Upper lobe of left lung (tissue), 6 donors: ENCODE results near the gene ESPNL. TPM values are rescaled to one million over a fixed set of nuclear protein-coding genes. Genes with fewer than 3 reads are reported as not detected.

Source experiments
- ATAC-seq, 2 donors: fragments of 200-7000 bp; cut with Tn5 transposase; one replicate each; pipeline ENCODE4 v1.9.1; 2022; ENCODE audit warnings: mild to moderate bottlenecking in 2 of 2, moderate library complexity in 2 of 2; ENCODE audit not compliant: low FRiP score in 2 of 2
- DNase-seq, 2 donors: peaks; one replicate each; pipeline ENCODE4 v3.0.0-alpha.2; 2019 to 2020
- H3K27ac ChIP-seq, 4 donors: fragments of 200-600 bp; sonication (generic); one replicate each; pipeline ENCODE4 v1.5.1; 2016 to 2019
- H3K27me3 ChIP-seq, 4 donors: fragments of 200-600 bp; sonication (generic); one replicate each; pipeline ENCODE4 v1.5.1; 2017 to 2019
- H3K36me3 ChIP-seq, 4 donors: fragments of 200-600 bp; sonication (generic); one replicate each; pipeline ENCODE4 v1.5.1; 2016 to 2019
- H3K4me1 ChIP-seq, 4 donors: fragments of 200-600 bp; sonication (generic); one replicate each; pipeline ENCODE4 v1.5.1; 2018 to 2019
- H3K4me3 ChIP-seq, 4 donors: fragments of 200-600 bp; sonication (generic); one replicate each; pipeline ENCODE4 v1.5.1; 2017 to 2019; ENCODE audit warnings: mild to moderate bottlenecking in 2 of 4, moderate library complexity in 1 of 4
- H3K9me3 ChIP-seq, 4 donors: fragments of 200-600 bp; sonication (generic); one replicate each; pipeline ENCODE4 v1.5.1; 2018 to 2019
- EP300 ChIP-seq, 4 donors: sonication (generic); formaldehyde crosslinking; IDR thresholded peaks; one replicate each; pipeline ENCODE4 v1.5.1; 2017; ENCODE audit warnings: antibody characterized with exemption in 4 of 4, control low read depth in 2 of 4
- POLR2A ChIP-seq, 4 donors: fragments of 450-650 bp; IDR thresholded peaks; one replicate each; pipeline ENCODE4 v1.5.1; 2016 to 2017; ENCODE audit warnings: antibody characterized with exemption in 4 of 4, mild to moderate bottlenecking in 2 of 4
- POLR2AphosphoS5 ChIP-seq, 2 donors: sonication (generic); formaldehyde crosslinking; IDR thresholded peaks; one replicate each; pipeline ENCODE4 v1.5.1; 2017; ENCODE audit warnings: antibody characterized with exemption in 2 of 2
- WGBS, 2 donors: methylation state at CpG; one replicate each; pipeline ENCODE4 v1.1.5; 2017 to 2018; 5-methylcytosine and 5-hydroxymethylcytosine counted together
- total RNA-seq, 6 donors: library from RNA; depleted of rRNA in 4 of 6; stranded (reverse); fragments of >200 nt in 4 of 6; gene quantifications; one replicate each; pipeline versions ENCODE4 v1.1.0 to v1.2.1, GENCODE V29; 2016 to 2021
- TF ChIP-seq, protein P1 (sequence below), 6 experiments: fragments of 450-650 bp in 4 of 6; fragments of 200-600 bp in 2 of 6; sonication (generic) in 2 of 6; IDR thresholded peaks; one replicate each; pipeline ENCODE4 v1.5.1; 2016 to 2019; ENCODE audit warnings: antibody characterized with exemption in 6 of 6
- donor health status: DM: no; HTN: no; CAD: no; lungs with moderate emphysema.
- donor health status: DM: no; HTN: yes; CAD: no; lungs with severe emphysema.

Gene ESPNL
- total RNA-seq, 6 donors from 2014 or later = 0.10 to 3.1 (median 0.38) TPM; not detected in 2

DNA sequence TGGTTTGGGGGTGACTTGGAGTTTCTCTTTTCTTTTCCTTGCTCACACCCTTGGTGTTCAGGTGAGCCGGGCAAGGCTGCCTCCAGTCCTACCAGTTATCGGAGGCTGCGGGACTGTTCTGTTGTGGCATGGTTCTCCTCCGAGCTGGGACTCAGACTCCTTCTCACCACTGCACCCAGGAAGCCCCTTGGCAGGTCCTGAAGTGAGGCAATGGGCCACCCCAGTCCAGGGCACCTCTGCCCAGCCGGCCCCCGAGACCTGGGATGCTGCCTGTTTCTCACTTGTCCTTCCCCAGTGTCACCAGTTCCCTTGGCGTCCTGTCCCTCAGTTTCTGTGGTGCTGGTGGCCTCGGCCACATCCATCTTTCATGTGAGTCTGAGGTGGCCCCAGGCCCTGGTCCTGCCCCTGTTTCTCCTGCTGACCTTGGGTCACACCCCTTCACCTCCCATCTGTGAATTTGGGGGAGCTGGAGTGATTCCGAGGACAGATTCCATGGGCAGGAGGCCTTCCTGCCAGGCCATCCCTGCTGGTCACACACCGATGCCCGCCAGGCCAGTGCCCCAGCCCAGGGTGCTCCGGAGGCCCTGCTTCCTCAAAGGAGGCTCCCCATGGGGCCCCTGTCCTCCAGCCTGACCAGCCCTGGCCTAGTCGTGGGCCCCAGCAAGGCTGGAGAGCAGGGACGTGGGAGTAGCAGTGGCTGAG lies 31.8 kb downstream of the ESPNL start:
- 77 to 96% methylated on average over 9 to 12 of the region's 14 CpGs for WGBS, 2 donors
- H3K4me1 ChIP-seq = peaks cover 0 to 7% (median 3%) of the 10 kb centered on the region in 4 donors
- no peak for TF ChIP-seq EP300 (IDR thresholded peaks at IDR 0.05)
- TF ChIP-seq, protein P1, sequence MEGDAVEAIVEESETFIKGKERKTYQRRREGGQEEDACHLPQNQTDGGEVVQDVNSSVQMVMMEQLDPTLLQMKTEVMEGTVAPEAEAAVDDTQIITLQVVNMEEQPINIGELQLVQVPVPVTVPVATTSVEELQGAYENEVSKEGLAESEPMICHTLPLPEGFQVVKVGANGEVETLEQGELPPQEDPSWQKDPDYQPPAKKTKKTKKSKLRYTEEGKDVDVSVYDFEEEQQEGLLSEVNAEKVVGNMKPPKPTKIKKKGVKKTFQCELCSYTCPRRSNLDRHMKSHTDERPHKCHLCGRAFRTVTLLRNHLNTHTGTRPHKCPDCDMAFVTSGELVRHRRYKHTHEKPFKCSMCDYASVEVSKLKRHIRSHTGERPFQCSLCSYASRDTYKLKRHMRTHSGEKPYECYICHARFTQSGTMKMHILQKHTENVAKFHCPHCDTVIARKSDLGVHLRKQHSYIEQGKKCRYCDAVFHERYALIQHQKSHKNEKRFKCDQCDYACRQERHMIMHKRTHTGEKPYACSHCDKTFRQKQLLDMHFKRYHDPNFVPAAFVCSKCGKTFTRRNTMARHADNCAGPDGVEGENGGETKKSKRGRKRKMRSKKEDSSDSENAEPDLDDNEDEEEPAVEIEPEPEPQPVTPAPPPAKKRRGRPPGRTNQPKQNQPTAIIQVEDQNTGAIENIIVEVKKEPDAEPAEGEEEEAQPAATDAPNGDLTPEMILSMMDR (IDR thresholded peaks at IDR 0.05) = no peak
- TF ChIP-seq POLR2A (IDR thresholded peaks at IDR 0.05) = no peak
- no peak for TF ChIP-seq POLR2AphosphoS5 (IDR thresholded peaks at IDR 0.05)
- ATAC-seq (no peak), DNase-seq (peak in 1 of 2 donors; percentile 60)
- H3K9me3 ChIP-seq = no peaks in the 10 kb centered on the region
- H3K27ac ChIP-seq = no peak overlapping the region
- H3K36me3 ChIP-seq = no peaks in the 10 kb centered on the region
- H3K4me3 ChIP-seq = no peak overlapping the region
- H3K27me3 ChIP-seq = no peaks in the 10 kb centered on the region

DNA sequence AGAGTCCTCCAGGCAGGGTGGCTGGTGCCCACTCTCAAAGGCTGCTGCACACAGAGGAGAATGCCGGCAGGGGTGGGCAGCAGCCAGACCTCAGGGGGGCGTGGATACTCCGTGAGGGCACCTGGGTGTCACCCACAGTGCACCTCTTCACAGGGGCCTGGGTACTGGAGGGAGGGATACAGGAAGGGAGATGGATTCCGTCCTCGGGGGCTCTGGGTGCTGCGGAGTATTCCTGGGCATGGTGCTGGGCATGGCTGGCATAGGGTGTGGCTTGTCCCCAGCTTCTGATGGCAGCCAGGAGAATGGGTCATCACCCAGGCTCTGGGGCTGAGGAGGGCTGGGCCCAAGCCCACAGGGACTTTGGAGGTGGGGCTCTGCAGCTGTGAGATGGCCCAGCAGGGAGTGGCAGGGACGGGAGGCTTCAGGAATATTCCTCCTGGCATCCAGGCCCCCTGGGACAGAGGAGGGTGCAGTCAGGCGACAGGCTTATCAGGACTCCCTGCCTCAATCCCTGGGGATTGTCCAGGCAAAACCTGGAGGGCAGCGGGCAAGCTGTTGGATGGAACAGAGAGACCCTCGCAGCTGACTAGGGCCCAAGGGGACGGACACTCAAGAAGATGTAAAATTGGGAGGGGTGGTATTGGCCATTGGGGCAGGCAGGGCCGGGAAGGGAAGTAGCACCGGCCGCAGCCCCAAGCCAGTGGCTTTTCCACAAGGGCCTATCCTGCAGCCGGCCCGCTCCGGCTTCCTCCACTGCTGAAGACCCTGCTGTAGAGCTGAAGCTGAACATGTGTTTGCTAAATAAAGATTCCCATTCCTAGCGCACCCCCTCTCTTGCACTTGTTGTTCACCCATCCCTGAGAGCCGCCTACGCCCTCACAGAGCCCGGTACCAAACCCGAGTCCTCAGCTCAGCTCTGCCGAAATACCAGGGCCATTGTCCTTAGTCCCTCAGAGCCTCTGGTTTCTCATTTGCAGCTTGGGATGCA lies 32.6 kb downstream of the ESPNL start:
- no peak for ATAC-seq
- 89 to 90% methylated on average over 20 to 23 of the region's 23 CpGs for WGBS, 2 donors
- Histone ChIP-seq H3K27ac (no peak overlapping the region), H3K4me1 (peaks cover 0 to 5% (median under 1%) of the 10 kb centered on the region in 4 donors), H3K9me3 (no peaks in the 10 kb centered on the region), H3K36me3 (no peaks in the 10 kb centered on the region), H3K4me3 (no peak overlapping the region), H3K27me3 (no peaks in the 10 kb centered on the region)
- no peak for TF ChIP-seq EP300 (IDR thresholded peaks at IDR 0.05)
- TF ChIP-seq POLR2AphosphoS5 (IDR thresholded peaks at IDR 0.05) = no peak
- TF ChIP-seq, protein P1 (IDR thresholded peaks at IDR 0.05) = no peak
- no peak for TF ChIP-seq POLR2A (IDR thresholded peaks at IDR 0.05)
- no peak for DNase-seq

DNA sequence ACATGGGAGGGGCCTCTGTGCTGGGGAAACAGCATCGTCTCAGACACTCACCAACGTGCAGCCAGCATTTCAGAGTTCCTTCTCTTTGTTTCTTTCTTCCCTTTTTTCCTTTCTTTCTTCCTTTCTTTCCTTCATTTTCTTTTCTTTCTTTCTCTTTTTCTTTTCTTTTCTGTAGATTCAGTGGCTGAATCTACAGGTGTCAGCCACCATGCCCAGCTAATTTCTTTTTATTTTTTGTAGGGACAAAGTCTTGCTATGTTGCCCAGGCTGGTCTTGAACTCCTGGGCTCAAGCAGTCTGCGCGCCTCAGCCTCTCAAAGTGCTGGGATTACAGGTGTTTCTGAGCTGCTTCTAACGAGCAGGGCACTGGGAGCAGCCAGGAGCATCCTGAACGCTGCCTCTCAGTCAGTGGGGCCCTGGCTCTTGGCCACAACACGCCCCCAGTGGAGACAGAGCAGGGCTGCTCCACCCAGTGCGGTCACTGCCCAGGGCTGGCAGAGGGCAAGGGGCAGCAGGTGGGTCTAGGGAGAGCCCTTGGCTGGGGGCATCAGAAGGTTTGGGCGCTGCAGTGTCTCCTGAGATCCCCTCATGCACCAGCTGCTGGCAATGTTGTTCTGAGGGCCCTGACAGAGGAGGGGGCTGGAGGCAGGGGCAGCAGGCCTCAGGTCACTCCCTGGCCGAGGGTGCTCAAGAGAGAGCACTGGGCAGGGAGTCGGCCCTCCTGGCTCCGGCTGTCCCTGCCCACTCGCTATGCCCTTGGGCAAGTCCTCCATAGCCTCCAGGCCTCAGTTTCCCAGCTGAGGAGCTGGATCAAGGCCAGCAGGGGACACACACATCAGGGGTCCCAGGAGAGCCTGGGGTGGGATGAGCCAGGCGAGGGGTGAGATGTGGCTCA lies 33.6 kb downstream of the ESPNL start:
- no peak for ATAC-seq
- H3K4me1 ChIP-seq = peaks cover 0 to 7% (median 2%) of the 10 kb centered on the region in 4 donors
- H3K4me3 ChIP-seq = no peak overlapping the region
- no peak overlapping the region for H3K27ac ChIP-seq
- no peaks in the 10 kb centered on the region for H3K27me3 ChIP-seq
- no peak for DNase-seq
- WGBS, 2 donors = 71% methylated on average over 4 to 13 of the region's 14 CpGs
- H3K36me3 ChIP-seq = no peaks in the 10 kb centered on the region
- no peak for TF ChIP-seq POLR2A (IDR thresholded peaks at IDR 0.05)
- no peak for TF ChIP-seq EP300 (IDR thresholded peaks at IDR 0.05)
- TF ChIP-seq, protein P1 (IDR thresholded peaks at IDR 0.05) = no peak
- TF ChIP-seq POLR2AphosphoS5 (IDR thresholded peaks at IDR 0.05) = no peak
- no peaks in the 10 kb centered on the region for H3K9me3 ChIP-seq

DNA sequence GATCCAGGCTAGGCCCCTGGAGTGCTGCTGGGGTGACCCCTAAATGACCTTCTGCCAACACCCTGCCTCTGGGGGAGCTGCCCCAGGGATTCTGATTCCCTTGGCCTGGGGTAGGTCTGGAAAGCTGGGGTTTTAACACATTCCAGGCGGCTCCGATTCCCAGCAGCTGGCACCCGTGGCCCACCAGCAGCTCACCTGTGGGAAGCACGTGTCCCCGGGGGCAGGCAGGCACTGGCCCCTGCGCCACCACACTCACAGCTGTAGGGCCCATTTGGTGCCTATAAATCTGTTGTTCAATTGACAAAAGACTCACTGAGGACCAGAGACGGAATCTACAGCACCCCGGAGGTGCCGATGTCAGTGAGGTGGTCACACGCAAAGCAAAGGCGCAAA lies 34.2 kb downstream of the ESPNL start:
- Histone ChIP-seq H3K27me3 (no peaks in the 10 kb centered on the region), H3K4me1 (peaks cover 0 to 7% (median 4%) of the 10 kb centered on the region in 4 donors), H3K36me3 (no peaks in the 10 kb centered on the region), H3K9me3 (no peaks in the 10 kb centered on the region), H3K27ac (no peak overlapping the region), H3K4me3 (no peak overlapping the region)
- TF ChIP-seq EP300 (IDR thresholded peaks at IDR 0.05) (no peak), POLR2AphosphoS5 (IDR thresholded peaks at IDR 0.05) (no peak), POLR2A (IDR thresholded peaks at IDR 0.05) (no peak)
- TF ChIP-seq, protein P1 (IDR thresholded peaks at IDR 0.05) = no peak
- peak in 1 of 2 donors; percentile 61 for DNase-seq
- 95 to 97% methylated on average over 6 to 11 of the region's 11 CpGs for WGBS, 2 donors
- no peak for ATAC-seq
